HL-60 (cell line): ENCODE data around the gene TMEM135.

ENCODE experiments used
- CTCF ChIP-seq: IDR thresholded peaks from one replicate; pipeline ENCODE4 v1.5.1; 2011; ENCODE audit warnings: low read length, control low read depth, inconsistent platforms; ENCODE audit not compliant: insufficient read depth
- GABPA ChIP-seq: IDR thresholded peaks from 2 replicates; pipeline ENCODE4 v1.6.1; 2012; ENCODE audit warnings: low read depth
- POLR2AphosphoS5 ChIP-seq: IDR thresholded peaks from 2 replicates; pipeline ENCODE4 v1.6.1; 2012; ENCODE audit warnings: low read depth
- REST ChIP-seq: IDR thresholded peaks from 2 replicates; pipeline ENCODE4 v1.6.1; 2012; ENCODE audit warnings: low read depth; ENCODE audit not compliant: insufficient replicate concordance
- SPI1 ChIP-seq: IDR thresholded peaks from 2 replicates; pipeline ENCODE4 v1.6.1; 2012; ENCODE audit warnings: low read depth, mild to moderate bottlenecking, borderline replicate concordance

- TF ChIP-seq CTCF = no peak
- no peak for TF ChIP-seq POLR2AphosphoS5
- TF ChIP-seq SPI1 = no peak
- TF ChIP-seq GABPA = no peak
- TF ChIP-seq REST = no peak
Observed at GRCh38 chr11:87338046-87338639, 300.4 kb downstream of the TMEM135 start.
